Esophagus (tissue), 2 donors: ENCODE measurements around the gene PSMD13. TPM values are rescaled to one million over a fixed set of nuclear protein-coding genes. Genes with fewer than 3 reads are reported as not detected.
A peak's percentile ranks its signal among the peaks of the same experiment; 100 is the strongest.

Experiments
- H3K27ac ChIP-seq, 2 donors: one replicate each; pipeline ENCODE4 v1.5.1; 2013; ENCODE audit warnings: low read depth in 2 of 2, mild to moderate bottlenecking in 2 of 2, inconsistent platforms in 1 of 2, low read length in 1 of 2, moderate library complexity in 1 of 2
- H3K27me3 ChIP-seq, 2 donors: one replicate each; pipeline ENCODE4 v1.6.1; 2013; ENCODE audit warnings: low read length in 2 of 2, control low read depth in 1 of 2, mild to moderate bottlenecking in 1 of 2; ENCODE audit not compliant: insufficient read depth in 2 of 2, control insufficient read depth in 1 of 2
- H3K36me3 ChIP-seq, 2 donors: one replicate each; pipeline ENCODE4 v1.6.1; 2013; ENCODE audit warnings: low read length in 1 of 2; ENCODE audit not compliant: control insufficient read depth in 2 of 2, insufficient read depth in 2 of 2
- H3K4me1 ChIP-seq, 2 donors: one replicate each; pipeline ENCODE4 v1.6.1; 2013; ENCODE audit warnings: low read length in 1 of 2; ENCODE audit not compliant: control insufficient read depth in 2 of 2, insufficient read depth in 2 of 2
- H3K4me3 ChIP-seq, 2 donors: one replicate each; pipeline ENCODE4 v1.5.1; 2013; ENCODE audit warnings: low read length in 2 of 2, mild to moderate bottlenecking in 2 of 2, low read depth in 1 of 2, moderate library complexity in 1 of 2
- H3K9me3 ChIP-seq, 2 donors: one replicate each; pipeline ENCODE4 v1.6.1; 2013; ENCODE audit warnings: mild to moderate bottlenecking in 2 of 2, low read depth in 1 of 2, low read length in 1 of 2, moderate library complexity in 1 of 2; ENCODE audit not compliant: control insufficient read depth in 2 of 2, insufficient read depth in 1 of 2
- WGBS, 2 donors: extraction: QIAGEN DNeasy Blood & Tissue Kit; methylation state at CpG; one replicate each; pipeline ENCODE4 v1.1.7; 2013; 5-methylcytosine and 5-hydroxymethylcytosine counted together
- polyA plus RNA-seq, 2 donors: library from polyadenylated mRNA; stranded (reverse); fragments of 200-250 nt; gene quantifications; one replicate each; pipeline ENCODE4 v1.2.3, GENCODE V29; 2013
- donor health status: healthy with polysubstance abuse.
- donor health status: Bipolar disorder and iron deficiency.

Gene PSMD13
- polyA plus RNA-seq, 2 donors, result 90.8 to 98.2 TPM

- Histone ChIP-seq H3K9me3 (no peaks in the 10 kb centered on the region), H3K36me3 (peaks cover 0 to 15% of the 10 kb centered on the region in 2 donors), H3K27ac (no peak overlapping the region), H3K4me3 (no peak overlapping the region), H3K4me1 (peaks cover 2 to 5% of the 10 kb centered on the region in 2 donors), H3K27me3 (no peaks in the 10 kb centered on the region)
- 81% methylated on average over 26 of the region's 26 CpGs for WGBS, 2 donors
Measured at GRCh38 chr11:295351-296170, 58.8 kb downstream of the PSMD13 start.

- Histone ChIP-seq H3K27me3 (no peaks in the 10 kb centered on the region), H3K4me3 (no peak overlapping the region), H3K4me1 (peaks cover 2 to 5% of the 10 kb centered on the region in 2 donors), H3K36me3 (peaks cover 0 to 15% of the 10 kb centered on the region in 2 donors), H3K27ac (no peak overlapping the region), H3K9me3 (no peaks in the 10 kb centered on the region)
- WGBS, 2 donors, result 75% methylated on average over 35 of the region's 35 CpGs
Measured at GRCh38 chr11:296171-297050, 59.6 kb downstream of the PSMD13 start.

DNA sequence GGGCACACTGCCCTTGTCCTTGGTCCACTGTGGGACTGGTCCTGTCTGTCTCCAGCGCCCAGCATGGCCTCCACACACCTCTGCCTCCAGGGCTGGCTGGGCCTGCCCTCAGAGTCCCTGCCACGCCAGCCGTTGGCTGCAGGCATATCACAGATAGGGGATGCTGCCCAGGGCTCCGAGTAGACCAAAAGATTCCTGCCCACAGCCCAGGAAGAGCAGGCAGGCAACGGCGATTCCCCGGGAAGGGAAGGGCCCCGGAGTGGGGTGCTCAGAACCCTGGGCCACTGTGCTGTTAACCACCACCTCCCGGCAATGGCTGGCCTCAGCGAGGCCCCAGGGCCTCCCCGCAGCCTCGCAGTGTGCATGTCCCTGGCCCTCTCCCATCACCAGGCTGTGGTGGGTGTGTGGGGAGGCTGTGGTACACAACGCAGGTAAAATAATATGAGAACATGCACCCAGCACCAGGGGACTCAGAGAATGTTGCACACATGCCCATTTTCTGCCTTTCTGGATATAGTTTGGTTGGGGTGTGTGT is 60.3 kb downstream of the PSMD13 start:
- Histone ChIP-seq H3K9me3 (no peaks in the 10 kb centered on the region), H3K36me3 (peaks cover 0 to 12% of the 10 kb centered on the region in 2 donors), H3K4me1 (peaks cover 2 to 5% of the 10 kb centered on the region in 2 donors), H3K27ac (no peak overlapping the region), H3K4me3 (no peak overlapping the region), H3K27me3 (no peaks in the 10 kb centered on the region)
- WGBS, 2 donors, result 56% methylated on average over 13 of the region's 13 CpGs

DNA sequence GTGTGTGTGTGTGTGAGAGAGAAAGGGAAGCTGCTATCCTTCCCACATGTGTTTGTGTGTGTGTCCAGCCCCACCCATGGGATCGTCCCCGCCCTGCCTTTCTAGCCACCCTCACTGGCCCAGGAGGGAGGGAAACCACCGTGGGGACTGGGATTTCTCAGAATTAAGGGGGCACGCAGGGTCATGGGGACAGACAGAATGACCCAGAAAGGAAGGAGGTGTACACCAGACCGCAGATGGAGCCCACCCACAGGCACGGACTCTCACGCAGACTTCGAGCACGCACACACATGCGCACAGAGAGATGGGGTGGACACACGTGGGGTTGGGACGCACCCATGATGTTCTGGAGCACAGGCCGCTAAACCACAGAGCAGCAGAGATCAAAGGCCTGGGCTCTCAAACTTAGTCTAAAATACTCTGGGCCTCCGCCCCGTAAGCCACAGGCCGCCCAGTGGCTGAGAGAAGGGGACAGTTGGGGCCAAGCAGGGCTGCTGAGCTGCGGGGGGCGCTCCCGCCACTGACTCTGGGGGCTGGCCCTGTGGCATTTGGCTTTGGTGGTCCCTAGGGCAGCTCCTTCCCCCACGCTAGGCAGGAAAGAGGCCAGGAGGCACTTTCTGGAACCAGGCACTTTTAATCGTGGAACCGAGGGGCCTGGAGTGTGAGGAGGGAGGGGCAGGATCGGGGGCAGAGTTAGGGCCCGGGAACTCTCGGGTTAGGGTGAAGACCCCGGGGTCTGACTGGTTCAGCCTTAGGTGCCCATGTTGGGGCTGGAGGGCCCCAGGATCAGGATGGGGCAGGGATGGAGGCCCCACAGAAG is 61.0 kb downstream of the PSMD13 start:
- Histone ChIP-seq H3K36me3 (peaks cover 0 to 5% of the 10 kb centered on the region in 2 donors), H3K4me1 (peaks cover 2 to 5% of the 10 kb centered on the region in 2 donors), H3K27me3 (no peaks in the 10 kb centered on the region), H3K9me3 (no peaks in the 10 kb centered on the region), H3K27ac (peak overlapping the region in 1 of 2 donors; percentile 2), H3K4me3 (no peak overlapping the region)
- 41 to 43% methylated on average over 26 of the region's 26 CpGs for WGBS, 2 donors

DNA sequence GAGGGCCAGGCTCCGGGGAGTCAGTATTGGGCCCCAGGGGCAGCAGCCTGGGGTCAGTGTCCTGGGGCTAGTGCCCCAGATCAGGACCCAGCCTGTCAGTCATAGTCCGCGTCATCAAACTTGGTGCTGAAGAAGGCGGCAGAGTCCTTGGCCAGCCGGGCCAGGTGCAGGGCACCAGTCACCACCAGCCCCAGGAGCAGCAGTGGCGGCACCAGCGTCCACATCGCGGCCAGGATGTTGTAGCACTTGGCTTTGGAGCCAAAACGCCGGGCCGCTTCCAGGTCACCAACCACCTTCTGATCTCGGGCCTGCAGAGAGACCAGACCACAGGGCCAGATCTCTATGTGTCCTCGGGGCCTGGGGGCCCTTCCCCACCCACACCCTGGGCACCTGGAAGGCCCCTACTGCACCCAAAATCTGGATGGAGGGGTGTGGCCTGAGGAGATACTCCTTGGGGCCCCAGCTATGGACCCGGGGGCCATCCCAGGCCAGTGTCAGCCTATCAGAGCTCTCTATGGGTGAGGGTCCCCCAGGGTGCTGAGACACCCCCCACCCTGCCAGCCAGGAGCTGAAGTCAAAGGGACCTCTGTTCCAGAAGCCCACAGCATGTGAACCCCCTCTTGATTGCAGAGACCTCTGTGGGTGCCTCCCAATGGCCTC is 61.8 kb downstream of the PSMD13 start:
- no peak overlapping the region for H3K4me3 ChIP-seq
- H3K27me3 ChIP-seq, result no peaks in the 10 kb centered on the region
- WGBS, 2 donors, result 57 to 59% methylated on average over 15 of the region's 15 CpGs
- H3K4me1 ChIP-seq, result peaks cover 2 to 5% of the 10 kb centered on the region in 2 donors
- no peak overlapping the region for H3K27ac ChIP-seq
- peaks cover 0 to 5% of the 10 kb centered on the region in 2 donors for H3K36me3 ChIP-seq
- no peaks in the 10 kb centered on the region for H3K9me3 ChIP-seq

GRCh38 chr11:299081-299891 is 62.5 kb downstream of the PSMD13 start, which contains the start of gene IFITM5:
TSS of gene IFITM5 (minus strand) at chr11:299526. CDS start at chr11:299490, 36 bp downstream.
- Histone ChIP-seq H3K27ac (no peak within 1 kb of the TSS), H3K4me1 (peaks cover 2 to 5% of the 10 kb centered on the region in 2 donors), H3K36me3 (no peaks in the 10 kb centered on the region), H3K4me3 (no peak within 1 kb of the TSS), H3K27me3 (no peaks in the 10 kb centered on the region), H3K9me3 (no peaks in the 10 kb centered on the region)
- WGBS, 2 donors, result 58 to 61% methylated on average over 34 to 40 of the region's 40 CpGs

- H3K27me3 ChIP-seq, result no peaks in the 10 kb centered on the region
- H3K4me3 ChIP-seq, result no peak overlapping the region
- no peaks in the 10 kb centered on the region for H3K36me3 ChIP-seq
- H3K9me3 ChIP-seq, result no peaks in the 10 kb centered on the region
- WGBS, 2 donors, result 21 to 27% methylated on average over 17 to 20 of the region's 20 CpGs
- H3K27ac ChIP-seq, result no peak overlapping the region
- peaks cover 2 to 5% of the 10 kb centered on the region in 2 donors for H3K4me1 ChIP-seq
Measured at GRCh38 chr11:299951-300735, 63.4 kb downstream of the PSMD13 start.
